Kidney (tissue), 14 donors: Measurements from ENCODE around the gene YIPF1. TPM values are rescaled to one million over a fixed set of nuclear protein-coding genes. Genes with fewer than 3 reads are reported as not detected.
A peak's percentile ranks its signal among the peaks of the same experiment; 100 is the strongest.

ENCODE experiments used
- DNase-seq, 5 donors: peaks; one replicate each; pipeline ENCODE4 v3.0.0-alpha.2; 2013 to 2020
- FAIRE-seq: peaks from 2 replicates; lab custom pipeline; 2012; peaks lifted over from hg19 to GRCh38; lab: Jason Lieb, UNC
- H3K27ac ChIP-seq, 2 donors: one replicate each; pipeline ENCODE4 v1.7.0; 2013; ENCODE audit warnings: low read depth in 2 of 2, low read length in 2 of 2, inconsistent platforms in 1 of 2
- H3K27me3 ChIP-seq: one replicate; pipeline ENCODE4 v1.7.1; 2013; ENCODE audit warnings: low read length, inconsistent platforms; ENCODE audit not compliant: control insufficient read depth, insufficient read depth
- H3K36me3 ChIP-seq, 3 donors: one replicate each; pipeline versions ENCODE4 v1.7.0 to v1.7.1; 2013; ENCODE audit warnings: low read length in 3 of 3, control low read depth in 1 of 3, inconsistent platforms in 1 of 3; ENCODE audit not compliant: insufficient read depth in 3 of 3, control insufficient read depth in 2 of 3
- H3K4me1 ChIP-seq, 3 donors: one replicate each; pipeline versions ENCODE4 v1.7.0 to v1.7.1; 2013; ENCODE audit warnings: low read length in 3 of 3, inconsistent platforms in 1 of 3, low read depth in 1 of 3; ENCODE audit not compliant: control insufficient read depth in 2 of 3, insufficient read depth in 2 of 3
- H3K4me3 ChIP-seq, 3 donors: one replicate each; pipeline versions ENCODE4 v1.7.0 to v1.8.1; 2013; ENCODE audit warnings: low read length in 3 of 3, control low read depth in 1 of 3, inconsistent platforms in 1 of 3
- H3K9ac ChIP-seq, 3 donors: one replicate each; pipeline versions ENCODE4 v1.7.0 to v1.7.1; 2013; ENCODE audit warnings: low read length in 3 of 3, control low read depth in 1 of 3, inconsistent platforms in 1 of 3
- H3K9me3 ChIP-seq, 3 donors: one replicate each; pipeline versions ENCODE4 v1.7.0 to v1.7.1; 2013; ENCODE audit warnings: low read length in 3 of 3, control low read depth in 1 of 3, inconsistent platforms in 1 of 3; ENCODE audit not compliant: control insufficient read depth in 2 of 3, insufficient read depth in 1 of 3
- CTCF ChIP-seq: IDR thresholded peaks from 3 replicates; pipeline ENCODE4 v1.5.1; 2012; ENCODE audit warnings: mild to moderate bottlenecking, moderate library complexity, borderline replicate concordance; ENCODE audit not compliant: insufficient read depth; ENCODE audit errors: extremely low read depth
- intact Hi-C: fragments of 100-400 bp; cut with DNase I; formaldehyde crosslinking; loops from one replicate; pipeline ENCODE4 v1.11.1; 2022
- polyA plus RNA-seq: library from polyadenylated mRNA; stranded (reverse); fragments of 350-450 nt; fragmentation: Illumina TruSeq; extraction: RNeasy Lipid Tissue Mini Kit (QIAGEN cat#74804); gene quantifications from one replicate; pipeline ENCODE4 v1.2.3, GENCODE V29; 2014; ENCODE audit warnings: low read depth, low replicate concordance; ENCODE audit not compliant: insufficient read depth
- total RNA-seq: library from RNA; stranded (reverse); fragmentation: NEBNext Ultra II Directional; extraction: Animal tissue kit (Norgen Biotek cat#: 25700); gene quantifications from one replicate; pipeline ENCODE4 v1.2.1, GENCODE V29; 2021
- donor health status: control.
- donor health status: control.
- donor health status: control.
- donor health status: control.
- donor health status: control.
- donor health status: DM: yes; HTN: yes; CAD: no.
- donor health status: Normal renal cell carcinoma (clear cell type).

YIPF1 gene
- total and polyA plus RNA-seq, 2 donors from 2014 or later: 33.3 to 49.4 TPM

- H3K27ac ChIP-seq: peak overlapping the region in 1 of 2 donors; percentile 5
- intact Hi-C loops: loop anchor here (10.0 kb wide), 1 partner anchor 48 kb away; the partner anchor contains the start of genes IFT25 and LRRC42
- H3K36me3 ChIP-seq: no peaks in the 10 kb centered on the region
- H3K4me1 ChIP-seq: peaks cover 0 to 10% (median 0%) of the 10 kb centered on the region in 3 donors
- no peak overlapping the region for H3K9ac ChIP-seq
- FAIRE-seq (no peak), DNase-seq (peak in 1 of 5 donors; percentile 19)
- no peak for TF ChIP-seq CTCF
- H3K9me3 ChIP-seq: no peaks in the 10 kb centered on the region
- peak overlapping the region in 2 of 3 donors; percentile 85 to 86 for H3K4me3 ChIP-seq
- no peaks in the 10 kb centered on the region for H3K27me3 ChIP-seq
These were observed 7.1 kb upstream of the YIPF1 start for GRCh38 chr1:53896635-53897229.

- Histone ChIP-seq H3K36me3 (no peaks in the 10 kb centered on the region), H3K9me3 (no peaks in the 10 kb centered on the region), H3K27ac (peak overlapping the region; percentile 26 to 61), H3K4me3 (peak overlapping the region in 2 of 3 donors; percentile 85 to 86), H3K9ac (peak overlapping the region in 1 of 3 donors; percentile 81), H3K27me3 (no peaks in the 10 kb centered on the region), H3K4me1 (peaks cover under 1 to 8% (median 3%) of the 10 kb centered on the region in 3 donors)
- no peak for TF ChIP-seq CTCF
- intact Hi-C loops: loop anchor here (10.0 kb wide), 1 partner anchor 49 kb away; the partner anchor contains the start of genes IFT25 and LRRC42
- DNase-seq: no peak
- no peak for FAIRE-seq
These were observed 5.8 kb upstream of the YIPF1 start for GRCh38 chr1:53895421-53895820.

GRCh38 chr1:53894644-53895043 lies 5.0 kb upstream of the YIPF1 start:
- Histone ChIP-seq H3K4me3 (peak overlapping the region in 2 of 3 donors; percentile 85 to 86), H3K9me3 (no peaks in the 10 kb centered on the region), H3K36me3 (no peaks in the 10 kb centered on the region), H3K4me1 (peaks cover 3 to 11% (median 7%) of the 10 kb centered on the region in 3 donors), H3K9ac (peak overlapping the region in 1 of 3 donors; percentile 81), H3K27ac (peak overlapping the region; percentile 61 to 63), H3K27me3 (no peaks in the 10 kb centered on the region)
- DNase-seq (no peak), FAIRE-seq (no peak)
- no peak for TF ChIP-seq CTCF
- intact Hi-C loops: loop anchor here (10.0 kb wide), 1 partner anchor 50 kb away; the partner anchor contains the start of genes IFT25 and LRRC42
